ENCODE measurements around the gene YAP1.

Gene YAP1

DNA sequence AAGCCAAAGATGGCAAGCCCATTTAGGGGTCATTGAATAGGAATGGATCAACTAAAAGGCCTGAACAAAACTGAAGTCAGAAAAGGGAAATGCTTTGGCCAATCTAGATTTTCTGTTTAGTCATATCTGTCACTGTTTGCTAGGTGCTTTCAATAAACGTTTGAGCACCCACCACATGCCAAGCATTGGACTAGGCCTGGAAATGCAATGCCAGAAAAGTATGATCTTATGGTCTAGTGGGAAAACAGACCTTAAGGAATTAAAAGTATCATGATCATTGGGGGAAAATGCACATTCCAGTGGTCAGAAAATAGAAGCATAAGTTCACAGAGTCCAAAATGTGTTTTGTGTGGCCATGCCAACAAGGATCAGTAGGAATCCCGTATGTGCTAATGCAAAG, 130.3 kb downstream of the YAP1 start:
- Histone ChIP-seq H2BK15ac (replicated peaks; ENCODE audit: low read depth) (no peak overlapping the region), H3K79me2 (ENCODE audit: control insufficient read depth, insufficient read depth, low read length) (no peaks in the 10 kb centered on the region), H3K4me2 (ENCODE audit: low read length) (no peak overlapping the region), H3K4me1 (ENCODE audit: control insufficient read depth, low read depth, low read length) (no peaks in the 10 kb centered on the region), H3K27ac (ENCODE audit: low read depth, low read length) (no peak overlapping the region), H3K56ac (ENCODE audit: low read length) (no peak overlapping the region), H3K79me1 (ENCODE audit: low read length) (no peaks in the 10 kb centered on the region), H3K4ac (ENCODE audit: low read depth, low read length) (no peak overlapping the region), H2BK5ac (ENCODE audit: low read length) (no peak overlapping the region), H3K4me3 (ENCODE audit: low read length) (no peak overlapping the region), H3K27me3 (ENCODE audit: insufficient read depth, low read length, poor library complexity) (no peaks in the 10 kb centered on the region), H3K23ac (ENCODE audit: low read length) (no peak overlapping the region), H2BK120ac (ENCODE audit: low read depth, low read length) (no peak overlapping the region), H2AK5ac (ENCODE audit: low read length) (no peak overlapping the region), H3K9ac (ENCODE audit: low read length) (no peak overlapping the region), H3K18ac (ENCODE audit: low read length) (no peak overlapping the region), H4K8ac (ENCODE audit: low read depth, low read length) (no peak overlapping the region), H4K5ac (ENCODE audit: low read length) (no peak overlapping the region), H3K36me3 (ENCODE audit: control insufficient read depth, insufficient read depth, low read length) (no peaks in the 10 kb centered on the region)
- no CpG with 5 or more reads among the region's 2 CpGs for WGBS (ENCODE audit: extremely low coverage, insufficient coverage, low lambda C conversion rate)
- DNase-seq: no peak

GRCh38 chr11:102241026-102241425, 130.8 kb downstream of the YAP1 start:
- no peaks in the 10 kb centered on the region for H3K79me2 ChIP-seq (ENCODE audit: control insufficient read depth, insufficient read depth, low read length)
- H3K36me3 ChIP-seq (ENCODE audit: control insufficient read depth, insufficient read depth, low read length): no peaks in the 10 kb centered on the region
- H3K23ac ChIP-seq (ENCODE audit: low read length): no peak overlapping the region
- DNase-seq: no peak
- no CpG with 5 or more reads among the region's 1 CpG for WGBS (ENCODE audit: extremely low coverage, insufficient coverage, low lambda C conversion rate)
- H2BK120ac ChIP-seq (ENCODE audit: low read depth, low read length): no peak overlapping the region
- H3K4me1 ChIP-seq (ENCODE audit: control insufficient read depth, low read depth, low read length): no peaks in the 10 kb centered on the region
- H3K4ac ChIP-seq (ENCODE audit: low read depth, low read length): no peak overlapping the region
- H3K4me2 ChIP-seq (ENCODE audit: low read length): no peak overlapping the region
- no peak overlapping the region for H4K8ac ChIP-seq (ENCODE audit: low read depth, low read length)
- no peak overlapping the region for H2BK15ac ChIP-seq (replicated peaks; ENCODE audit: low read depth)
- no peaks in the 10 kb centered on the region for H3K27me3 ChIP-seq (ENCODE audit: insufficient read depth, low read length, poor library complexity)
- no peak overlapping the region for H4K5ac ChIP-seq (ENCODE audit: low read length)
- H3K56ac ChIP-seq (ENCODE audit: low read length): no peak overlapping the region
- no peak overlapping the region for H3K27ac ChIP-seq (ENCODE audit: low read depth, low read length)
- no peaks in the 10 kb centered on the region for H3K79me1 ChIP-seq (ENCODE audit: low read length)
- no peak overlapping the region for H3K4me3 ChIP-seq (ENCODE audit: low read length)
- no peak overlapping the region for H3K18ac ChIP-seq (ENCODE audit: low read length)
- no peak overlapping the region for H2AK5ac ChIP-seq (ENCODE audit: low read length)
- no peak overlapping the region for H3K9ac ChIP-seq (ENCODE audit: low read length)
- no peak overlapping the region for H2BK5ac ChIP-seq (ENCODE audit: low read length)

- no peaks in the 10 kb centered on the region for H3K4me1 ChIP-seq (ENCODE audit: control insufficient read depth, low read depth, low read length)
- H2BK15ac ChIP-seq (replicated peaks; ENCODE audit: low read depth): no peak overlapping the region
- no CpG with 5 or more reads among the region's 2 CpGs for WGBS (ENCODE audit: extremely low coverage, insufficient coverage, low lambda C conversion rate)
- H3K4ac ChIP-seq (ENCODE audit: low read depth, low read length): no peak overlapping the region
- no peak overlapping the region for H2AK5ac ChIP-seq (ENCODE audit: low read length)
- no peak overlapping the region for H3K4me3 ChIP-seq (ENCODE audit: low read length)
- H4K5ac ChIP-seq (ENCODE audit: low read length): no peak overlapping the region
- no peaks in the 10 kb centered on the region for H3K79me2 ChIP-seq (ENCODE audit: control insufficient read depth, insufficient read depth, low read length)
- H2BK120ac ChIP-seq (ENCODE audit: low read depth, low read length): no peak overlapping the region
- no peaks in the 10 kb centered on the region for H3K36me3 ChIP-seq (ENCODE audit: control insufficient read depth, insufficient read depth, low read length)
- no peak for DNase-seq
- no peak overlapping the region for H3K9ac ChIP-seq (ENCODE audit: low read length)
- no peak overlapping the region for H4K8ac ChIP-seq (ENCODE audit: low read depth, low read length)
- no peaks in the 10 kb centered on the region for H3K27me3 ChIP-seq (ENCODE audit: insufficient read depth, low read length, poor library complexity)
- no peak overlapping the region for H3K56ac ChIP-seq (ENCODE audit: low read length)
- H3K4me2 ChIP-seq (ENCODE audit: low read length): no peak overlapping the region
- no peak overlapping the region for H3K23ac ChIP-seq (ENCODE audit: low read length)
- no peak overlapping the region for H3K18ac ChIP-seq (ENCODE audit: low read length)
- H3K79me1 ChIP-seq (ENCODE audit: low read length): no peaks in the 10 kb centered on the region
- no peak overlapping the region for H2BK5ac ChIP-seq (ENCODE audit: low read length)
- no peak overlapping the region for H3K27ac ChIP-seq (ENCODE audit: low read depth, low read length)
These were observed 133.2 kb downstream of the YAP1 start for GRCh38 chr11:102243399-102243884.

- no peak overlapping the region for H3K56ac ChIP-seq (ENCODE audit: low read length)
- WGBS (ENCODE audit: extremely low coverage, insufficient coverage, low lambda C conversion rate): no CpG with 5 or more reads among the region's 5 CpGs
- DNase-seq: no peak
- no peak overlapping the region for H2AK5ac ChIP-seq (ENCODE audit: low read length)
- no peak overlapping the region for H2BK5ac ChIP-seq (ENCODE audit: low read length)
- H3K23ac ChIP-seq (ENCODE audit: low read length): no peak overlapping the region
- H3K79me2 ChIP-seq (ENCODE audit: control insufficient read depth, insufficient read depth, low read length): no peaks in the 10 kb centered on the region
- no peaks in the 10 kb centered on the region for H3K4me1 ChIP-seq (ENCODE audit: control insufficient read depth, low read depth, low read length)
- H3K4me3 ChIP-seq (ENCODE audit: low read length): no peak overlapping the region
- H3K27me3 ChIP-seq (ENCODE audit: insufficient read depth, low read length, poor library complexity): no peaks in the 10 kb centered on the region
- H2BK15ac ChIP-seq (replicated peaks; ENCODE audit: low read depth): no peak overlapping the region
- no peak overlapping the region for H3K4ac ChIP-seq (ENCODE audit: low read depth, low read length)
- no peak overlapping the region for H3K18ac ChIP-seq (ENCODE audit: low read length)
- no peak overlapping the region for H4K5ac ChIP-seq (ENCODE audit: low read length)
- H3K79me1 ChIP-seq (ENCODE audit: low read length): no peaks in the 10 kb centered on the region
- H2BK120ac ChIP-seq (ENCODE audit: low read depth, low read length): no peak overlapping the region
- no peak overlapping the region for H3K27ac ChIP-seq (ENCODE audit: low read depth, low read length)
- H3K9ac ChIP-seq (ENCODE audit: low read length): no peak overlapping the region
- H3K36me3 ChIP-seq (ENCODE audit: control insufficient read depth, insufficient read depth, low read length): no peaks in the 10 kb centered on the region
- H4K8ac ChIP-seq (ENCODE audit: low read depth, low read length): no peak overlapping the region
- no peak overlapping the region for H3K4me2 ChIP-seq (ENCODE audit: low read length)
These were observed 134.6 kb downstream of the YAP1 start for GRCh38 chr11:102244681-102245409.

DNA sequence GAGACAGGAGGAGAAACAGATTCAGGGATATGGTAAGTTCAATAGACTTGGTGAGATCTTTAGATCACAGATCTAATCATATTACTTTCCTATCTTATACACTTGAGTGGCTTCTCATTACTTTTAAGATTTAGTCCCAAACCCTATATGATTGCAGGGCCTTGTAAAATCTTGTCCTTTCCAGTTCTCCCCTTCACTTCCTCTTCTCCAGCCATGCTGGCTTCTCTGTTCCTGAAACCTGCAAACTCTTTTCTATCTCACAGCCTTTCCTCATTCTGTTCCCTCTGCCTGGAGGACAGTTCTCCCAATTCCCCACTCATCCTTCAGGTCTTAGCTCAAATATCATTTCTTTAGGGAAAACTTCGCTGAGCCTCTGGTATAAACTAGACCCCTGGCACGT, 141.2 kb downstream of the YAP1 start:
- Histone ChIP-seq H4K5ac (ENCODE audit: low read length) (no peak overlapping the region), H3K9ac (ENCODE audit: low read length) (no peak overlapping the region), H3K79me2 (ENCODE audit: control insufficient read depth, insufficient read depth, low read length) (no peaks in the 10 kb centered on the region), H3K23ac (ENCODE audit: low read length) (no peak overlapping the region), H2BK5ac (ENCODE audit: low read length) (no peak overlapping the region), H3K18ac (ENCODE audit: low read length) (no peak overlapping the region), H3K36me3 (ENCODE audit: control insufficient read depth, insufficient read depth, low read length) (no peaks in the 10 kb centered on the region), H4K8ac (ENCODE audit: low read depth, low read length) (no peak overlapping the region), H2BK15ac (replicated peaks; ENCODE audit: low read depth) (no peak overlapping the region), H3K4me3 (ENCODE audit: low read length) (no peak overlapping the region), H3K56ac (ENCODE audit: low read length) (no peak overlapping the region), H2AK5ac (ENCODE audit: low read length) (no peak overlapping the region), H3K4me2 (ENCODE audit: low read length) (no peak overlapping the region), H3K4ac (ENCODE audit: low read depth, low read length) (no peak overlapping the region), H3K27me3 (ENCODE audit: insufficient read depth, low read length, poor library complexity) (no peaks in the 10 kb centered on the region), H3K79me1 (ENCODE audit: low read length) (no peaks in the 10 kb centered on the region), H2BK120ac (ENCODE audit: low read depth, low read length) (no peak overlapping the region), H3K4me1 (ENCODE audit: control insufficient read depth, low read depth, low read length) (no peaks in the 10 kb centered on the region), H3K27ac (ENCODE audit: low read depth, low read length) (no peak overlapping the region)
- DNase-seq: no peak
- WGBS (ENCODE audit: extremely low coverage, insufficient coverage, low lambda C conversion rate): no CpG with 5 or more reads among the region's 2 CpGs
